DMS153 treated with DMSO at 0.1 percent for 48 hours (cell line): ENCODE measurements around the gene NDUFS5.
A peak's percentile ranks its signal among the peaks of the same experiment; 100 is the strongest.
"Not testable (repeated sequence)": the region's sequence is repeated elsewhere in the genome, so short reads cannot be mapped to it uniquely, and the experiment has no call there.

ENCODE experiments used
- DNase-seq: peaks from one replicate; lab custom pipeline; 2025; ENCODE audit not compliant: unreplicated experiment; lab: John Stamatoyannopoulos, UW

Gene NDUFS5

DNA sequence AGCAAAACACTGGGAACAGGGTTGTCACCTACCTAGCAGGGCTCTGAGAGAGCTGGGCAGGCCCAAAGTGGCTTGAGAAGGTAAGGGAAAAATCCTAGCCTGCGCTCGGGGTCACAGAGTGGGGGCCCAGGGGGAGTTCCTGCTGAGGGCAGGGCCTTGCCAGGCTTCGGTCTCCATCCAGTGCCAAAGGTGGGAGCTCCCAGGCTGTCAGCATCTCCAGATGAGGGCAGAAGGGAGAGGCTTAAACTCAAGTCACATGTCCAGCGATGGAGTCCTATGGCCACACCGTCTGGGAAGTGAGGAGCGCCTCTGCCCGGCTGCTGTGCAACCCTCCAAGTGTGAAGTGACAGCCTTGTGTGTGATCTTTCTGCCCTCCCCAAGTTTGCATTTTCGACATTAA is 11.2 kb upstream of the NDUFS5 start:
- DNase-seq, result not testable (repeated sequence)

DNA sequence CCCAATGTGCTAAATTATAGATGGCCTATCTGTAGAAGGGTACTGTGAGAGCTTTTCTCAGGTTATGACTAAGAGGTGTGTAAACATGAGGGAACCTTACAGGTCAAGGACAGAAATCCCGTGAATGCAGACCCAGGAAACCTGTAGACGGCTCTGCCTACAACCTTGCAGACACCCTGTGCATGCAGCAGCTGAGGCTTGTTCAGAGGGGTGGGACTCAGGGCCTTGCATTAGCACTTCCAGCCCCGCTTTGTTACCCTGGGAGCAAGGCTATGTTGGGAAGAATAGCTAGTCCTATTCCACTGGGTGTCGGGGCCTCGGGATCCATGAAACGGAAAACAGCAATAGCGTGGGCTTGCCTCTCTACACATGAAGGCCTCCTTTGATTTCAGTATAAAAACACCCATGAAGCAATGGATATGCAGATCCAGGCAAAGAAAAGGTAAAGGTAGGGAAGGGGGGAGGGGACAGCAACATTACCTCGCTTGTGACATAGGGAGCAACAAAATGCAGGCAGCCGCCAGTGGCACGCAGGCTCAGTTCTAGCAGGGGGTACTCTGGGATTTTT is 9.5 kb upstream of the NDUFS5 start:
- DNase-seq, result no peak

DNA sequence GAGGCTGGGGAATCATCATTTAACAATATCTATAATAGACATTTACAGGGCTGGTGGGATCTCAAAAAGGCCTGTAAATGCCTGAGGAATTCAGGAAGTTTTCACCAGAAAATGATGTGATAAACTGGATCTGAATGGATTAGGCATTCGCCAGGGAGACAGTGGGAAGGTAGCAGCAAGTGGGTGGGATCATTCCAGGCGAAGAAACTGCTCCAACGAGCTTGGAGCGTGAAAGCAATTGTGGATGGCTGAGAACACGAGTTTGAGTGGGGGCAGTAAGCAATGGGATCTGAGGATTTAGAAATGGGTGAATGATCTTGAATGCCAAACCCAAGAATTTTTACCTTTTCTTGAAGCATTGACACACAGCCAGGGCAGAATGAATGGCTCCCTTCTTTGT is 8.9 kb upstream of the NDUFS5 start:
- no peak for DNase-seq

GRCh38 chr1:39020494-39020893 is 5.7 kb upstream of the NDUFS5 start:
- not testable (repeated sequence) for DNase-seq

GRCh38 chr1:39021426-39021825 is 4.7 kb upstream of the NDUFS5 start:
- no peak for DNase-seq

DNA sequence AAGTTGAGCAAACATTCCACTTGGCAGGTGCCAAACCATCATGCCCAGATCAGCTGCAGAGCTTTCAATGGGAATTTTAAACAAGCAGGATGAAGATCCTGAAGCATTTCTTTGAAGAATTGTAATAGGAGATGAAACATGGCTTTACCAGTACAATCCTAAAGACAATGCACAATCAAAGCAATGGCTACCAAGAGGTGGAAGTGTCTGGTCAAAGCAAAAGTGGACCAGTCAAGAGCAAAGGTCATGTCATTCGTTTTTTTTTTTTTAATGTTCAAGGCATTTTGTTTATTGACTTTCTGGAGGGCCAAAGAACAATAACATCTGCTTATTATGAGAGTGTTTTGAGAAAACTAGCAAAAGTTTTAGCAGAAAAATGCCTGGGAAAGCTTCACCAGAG is 3.0 kb upstream of the NDUFS5 start:
- DNase-seq, result no peak

GRCh38 chr1:39026866-39027507 is 837 bp downstream of the NDUFS5 start:
- DNase-seq, result peak; percentile 54

- no peak for DNase-seq
Observed at GRCh38 chr1:39034114-39034654, 8.0 kb downstream of the NDUFS5 start.

GRCh38 chr1:39036678-39037077 is 10.5 kb downstream of the NDUFS5 start:
- no peak for DNase-seq

DNA sequence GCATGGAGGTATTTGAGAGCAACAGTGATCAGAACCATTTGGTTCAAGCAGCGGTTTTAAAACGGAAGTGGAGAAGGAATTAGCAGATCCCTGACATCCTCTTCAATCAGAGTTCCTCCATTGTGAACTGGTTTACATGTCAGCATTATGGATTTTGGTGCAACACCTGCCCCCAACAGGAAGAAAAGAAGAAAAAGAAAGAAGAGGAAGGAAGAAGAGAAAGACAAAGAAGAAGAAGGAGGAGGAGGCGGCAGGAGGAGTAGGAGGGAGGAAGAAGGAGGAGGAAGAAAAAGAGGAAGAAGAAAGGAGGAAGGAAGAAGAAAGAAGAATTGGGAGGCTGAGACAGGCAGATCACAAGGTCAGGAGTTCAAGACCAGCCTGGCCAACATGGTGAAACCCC is 17.4 kb downstream of the NDUFS5 start:
- DNase-seq, result no peak

GRCh38 chr1:39044762-39045161 is 18.6 kb downstream of the NDUFS5 start:
- no peak for DNase-seq

DNA sequence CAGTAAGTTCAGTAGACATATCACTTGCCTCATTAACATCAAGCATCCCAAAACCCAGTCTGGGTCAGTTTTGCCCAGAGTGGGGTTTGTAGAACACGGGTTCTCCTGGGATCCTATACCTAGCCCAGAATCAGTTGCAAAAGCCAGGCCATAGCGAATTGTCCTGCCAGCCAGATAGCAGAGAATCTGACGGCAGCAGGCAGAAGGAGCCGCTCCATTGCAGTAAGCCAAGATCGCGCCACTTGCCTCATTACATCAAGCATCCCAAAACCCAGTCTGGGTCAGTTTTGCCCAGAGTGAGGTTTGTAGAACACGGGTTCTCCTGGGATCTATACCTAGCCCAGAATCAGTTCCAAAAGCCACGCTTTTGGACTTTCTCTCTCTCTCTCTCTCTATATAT is 19.1 kb downstream of the NDUFS5 start:
- DNase-seq, result no peak

DNA sequence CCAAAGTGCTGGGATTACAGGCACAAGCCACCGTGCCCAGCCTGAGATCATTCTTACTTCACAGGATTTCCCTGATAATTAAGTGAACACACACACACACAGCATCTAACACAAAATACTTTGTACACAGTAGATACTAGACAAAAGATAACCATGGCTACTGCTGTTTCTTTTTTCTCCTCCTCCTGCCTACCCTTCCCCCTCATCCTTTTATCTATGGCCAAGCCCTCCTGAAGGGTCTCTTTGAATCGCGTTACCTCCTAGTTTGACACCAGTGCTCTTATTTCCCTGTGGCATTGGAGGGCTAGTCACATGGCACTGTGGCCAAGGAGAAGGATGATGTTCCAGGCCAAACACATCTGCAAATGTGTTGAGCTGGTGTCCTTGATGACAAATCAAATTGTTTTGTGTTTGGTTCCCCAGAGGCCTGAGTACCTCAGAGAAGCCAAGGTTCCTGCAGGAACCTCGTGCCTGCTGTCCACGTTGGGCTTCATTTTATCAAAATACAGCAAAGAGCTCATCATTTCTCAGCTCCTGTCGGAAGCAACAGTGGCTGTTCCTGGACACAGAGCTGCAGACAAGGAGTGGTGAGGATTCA is 20.6 kb downstream of the NDUFS5 start:
- DNase-seq, result no peak

GRCh38 chr1:39047374-39048229 is 21.5 kb downstream of the NDUFS5 start:
- no peak for DNase-seq

- DNase-seq, result no peak
Observed at GRCh38 chr1:39048745-39049370, 22.7 kb downstream of the NDUFS5 start.

DNA sequence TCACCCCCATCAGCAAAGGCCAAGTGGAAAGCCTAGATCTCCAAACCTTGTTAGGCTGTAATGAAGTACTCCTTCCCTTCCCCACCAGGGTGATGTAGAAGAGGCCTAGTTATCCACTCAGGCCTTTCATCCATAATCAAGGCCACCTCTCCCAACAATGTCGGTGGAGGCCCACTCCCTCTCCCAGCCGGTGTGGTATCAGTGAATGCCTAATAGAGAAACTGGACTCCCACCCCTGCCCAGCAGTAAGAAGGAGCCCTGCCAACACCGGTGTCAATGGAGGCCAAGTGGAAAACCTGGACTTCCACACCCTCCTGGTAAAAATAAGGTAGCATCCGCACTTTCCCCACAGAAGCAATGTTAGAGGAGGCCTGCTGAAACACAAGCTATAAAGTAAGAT is 23.9 kb downstream of the NDUFS5 start:
- DNase-seq, result no peak

- DNase-seq, result not testable (repeated sequence)
Observed at GRCh38 chr1:39051193-39051850, 25.2 kb downstream of the NDUFS5 start.

- no peak for DNase-seq
Observed at GRCh38 chr1:39051956-39052355, 25.8 kb downstream of the NDUFS5 start.

- DNase-seq, result not testable (repeated sequence)
Observed at GRCh38 chr1:39055213-39055710, 29.1 kb downstream of the NDUFS5 start.

- DNase-seq, result not testable (repeated sequence)
Observed at GRCh38 chr1:39061516-39061915, 35.4 kb downstream of the NDUFS5 start.
